ENCODE results near the gene SAA2. TPM values are rescaled to one million over a fixed set of nuclear protein-coding genes. Genes with fewer than 3 reads are reported as not detected.
A peak's percentile ranks its signal among the peaks of the same experiment; 100 is the strongest.
"Not testable (repeated sequence)": the region's sequence is repeated elsewhere in the genome, so short reads cannot be mapped to it uniquely, and the experiment has no call there.

SAA2 gene
- total RNA-seq, 1 experiment from 2014 or later = not detected

DNA sequence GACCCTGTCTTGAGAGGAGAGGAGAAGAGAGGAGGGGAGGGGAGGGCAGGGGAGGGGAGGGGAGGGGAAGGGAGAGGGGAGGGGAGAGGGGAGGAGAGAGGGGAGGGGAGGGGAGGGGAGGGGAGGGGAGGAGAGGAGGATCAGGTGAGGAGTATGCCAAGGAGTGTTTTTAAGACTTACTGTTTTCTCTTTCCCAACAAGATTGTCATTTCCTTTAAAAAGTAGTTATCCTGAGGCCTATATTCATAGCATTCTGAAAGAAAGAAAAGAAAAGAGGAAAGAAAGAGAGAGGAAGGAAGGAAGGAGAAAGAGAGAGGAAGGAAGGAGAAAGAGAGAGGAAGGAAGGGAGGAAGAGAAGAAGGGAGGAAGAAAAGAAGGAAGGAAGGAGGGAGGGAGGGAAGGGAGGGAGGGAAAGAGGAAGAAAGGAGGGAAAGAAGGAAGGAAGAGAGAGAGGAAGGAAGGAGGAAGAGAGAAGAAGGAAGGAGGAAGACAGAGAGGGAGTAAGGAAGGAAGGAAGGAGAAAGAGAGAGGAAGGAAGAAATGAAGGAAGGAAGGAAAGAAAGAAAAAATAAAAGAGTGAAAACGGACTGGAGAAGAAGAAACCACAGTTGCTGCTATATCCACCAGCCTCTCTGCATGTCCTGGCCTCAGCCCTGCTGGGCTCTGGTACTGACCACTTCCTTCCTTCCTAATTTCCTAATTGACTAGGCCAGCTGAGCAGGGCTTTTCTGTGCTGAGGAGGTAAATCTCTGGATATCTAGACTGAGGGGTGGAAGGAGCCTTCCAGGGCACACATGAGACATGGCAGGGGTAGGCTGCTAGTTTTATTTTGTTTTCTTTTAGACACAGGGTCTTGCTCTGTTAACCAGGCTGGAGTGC, 16.4 kb upstream of the SAA2 start:
- no peak overlapping the region for H3K4me3 ChIP-seq
- no peaks in the 10 kb centered on the region for H3K9me3 ChIP-seq (replicated peaks)
- peaks cover 12% of the 10 kb centered on the region; the same call in 1 of the 2 replicates for H3K27me3 ChIP-seq (replicated peaks)
- DNase-seq (ENCODE audit: low read depth in 1 of 2, low spot score in 2 of 2) = no peak
- H3K27ac ChIP-seq = no peak overlapping the region
- peaks cover 8% of the 10 kb centered on the region; the same call in 1 of the 2 replicates for H3K4me1 ChIP-seq (replicated peaks)
- H3K36me3 ChIP-seq = no peaks in the 10 kb centered on the region

- Histone ChIP-seq H3K4me3 (no peak overlapping the region), H3K27ac (no peak overlapping the region), H3K4me1 (replicated peaks) (peaks cover 8% of the 10 kb centered on the region; the same call in 1 of the 2 replicates), H3K9me3 (replicated peaks) (no peaks in the 10 kb centered on the region), H3K36me3 (no peaks in the 10 kb centered on the region), H3K27me3 (replicated peaks) (peaks cover 18% of the 10 kb centered on the region; the same call in 1 of the 2 replicates)
- DNase-seq (ENCODE audit: low read depth in 1 of 2, low spot score in 2 of 2) = no peak
Observed at GRCh38 chr11:18264035-18264434, 15.6 kb upstream of the SAA2 start.

- not testable (repeated sequence) for H3K9me3 ChIP-seq (replicated peaks); DNase-seq (ENCODE audit: low read depth in 1 of 2, low spot score in 2 of 2); H3K36me3 ChIP-seq; H3K27ac ChIP-seq; H3K4me1 ChIP-seq (replicated peaks); H3K4me3 ChIP-seq
- peaks cover 23% of the 10 kb centered on the region; the same call in 1 of the 2 replicates for H3K27me3 ChIP-seq (replicated peaks)
Observed at GRCh38 chr11:18262681-18263350, 14.3 kb upstream of the SAA2 start.

GRCh38 chr11:18261721-18262120, 13.3 kb upstream of the SAA2 start:
- DNase-seq (ENCODE audit: low read depth in 1 of 2, low spot score in 2 of 2) = no peak
- H3K4me3 ChIP-seq = no peak overlapping the region
- H3K9me3 ChIP-seq (replicated peaks) = no peaks in the 10 kb centered on the region
- 0 out of 2 replicates have a peak, but pooled peaks cover 3% of the 10 kb centered on the region for H3K4me1 ChIP-seq (replicated peaks)
- H3K27ac ChIP-seq = no peak overlapping the region
- peaks cover 29% of the 10 kb centered on the region for H3K27me3 ChIP-seq (replicated peaks)
- no peaks in the 10 kb centered on the region for H3K36me3 ChIP-seq

- H3K4me1 ChIP-seq (replicated peaks) = 0 out of 2 replicates have a peak, but pooled peaks cover 3% of the 10 kb centered on the region
Observed at GRCh38 chr11:18259259-18259658, 10.8 kb upstream of the SAA2 start.

DNA sequence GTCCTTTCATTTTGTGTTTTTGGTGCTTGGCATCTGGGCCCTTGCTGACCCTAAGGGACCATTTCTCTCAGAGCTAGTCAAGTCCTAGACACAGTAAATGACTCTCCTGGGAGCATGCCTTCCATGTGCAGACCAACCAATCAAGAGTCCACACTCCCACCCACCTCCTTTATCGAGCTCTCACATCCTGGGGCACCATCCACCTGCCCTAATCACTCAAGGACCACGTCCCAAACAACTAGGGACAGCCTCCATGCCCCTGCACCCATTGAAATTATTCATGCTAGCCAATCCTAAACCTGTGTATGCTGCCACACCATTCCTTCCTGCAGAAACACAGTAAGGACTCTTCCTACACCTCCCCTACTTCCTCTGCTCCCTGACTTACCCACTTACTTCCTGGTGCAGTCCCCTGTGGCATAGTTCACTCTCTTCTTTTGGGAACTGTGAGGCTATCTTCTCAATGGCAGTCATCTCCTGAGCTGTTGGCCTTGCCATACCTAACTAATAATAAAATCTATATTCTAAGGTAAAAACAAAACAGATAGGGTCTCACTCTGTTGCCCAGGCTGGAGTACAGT, 6.4 kb upstream of the SAA2 start:
- peak in 1 of 2 experiments; percentile 27 for DNase-seq (ENCODE audit: low read depth in 1 of 2, low spot score in 2 of 2)
- Histone ChIP-seq H3K27me3 (replicated peaks) (peaks cover 20% of the 10 kb centered on the region), H3K9me3 (replicated peaks) (no peaks in the 10 kb centered on the region; the same call in 1 of the 2 replicates), H3K27ac (no peak overlapping the region), H3K4me3 (no peak overlapping the region), H3K36me3 (no peaks in the 10 kb centered on the region), H3K4me1 (replicated peaks) (no peaks in the 10 kb centered on the region)

More at GRCh38 chr11:18259259-18259658, 10.8 kb upstream of the SAA2 start:
- Histone ChIP-seq H3K36me3 (no peaks in the 10 kb centered on the region), H3K27me3 (replicated peaks) (peaks cover 28% of the 10 kb centered on the region), H3K4me3 (no peak overlapping the region), H3K27ac (no peak overlapping the region), H3K9me3 (replicated peaks) (no peaks in the 10 kb centered on the region; the same call in 1 of the 2 replicates)
- no peak for DNase-seq (ENCODE audit: low read depth in 1 of 2, low spot score in 2 of 2)

- Histone ChIP-seq H3K4me1 (replicated peaks) (no peaks in the 10 kb centered on the region), H3K36me3 (no peaks in the 10 kb centered on the region), H3K9me3 (replicated peaks) (no peaks in the 10 kb centered on the region; the same call in 1 of the 2 replicates), H3K27me3 (replicated peaks) (peaks cover 13% of the 10 kb centered on the region), H3K4me3 (no peak overlapping the region), H3K27ac (no peak overlapping the region)
- DNase-seq (ENCODE audit: low read depth in 1 of 2, low spot score in 2 of 2) = peak in 1 of 2 experiments; percentile 19
Observed at GRCh38 chr11:18253778-18254338, 5.4 kb upstream of the SAA2 start.

DNA sequence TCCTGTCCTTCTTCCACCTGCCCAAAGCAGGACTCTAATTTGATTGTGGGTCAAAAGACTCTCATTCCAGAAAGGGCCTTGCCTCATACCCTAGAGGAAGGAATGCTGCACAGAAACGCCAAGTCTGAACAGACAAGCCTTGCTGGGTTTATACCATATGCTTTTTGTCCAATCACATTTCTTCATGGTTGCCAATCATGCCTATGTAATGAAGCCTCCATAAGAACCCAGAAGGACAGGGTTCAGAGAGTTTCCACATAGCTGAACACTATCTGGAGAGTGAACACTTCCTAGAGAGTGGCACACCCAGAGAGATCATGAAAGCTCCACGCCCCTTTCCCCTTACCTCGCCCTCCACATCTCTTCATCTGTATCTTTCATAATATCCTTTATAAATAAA, 4.8 kb upstream of the SAA2 start:
- no peak for DNase-seq (ENCODE audit: low read depth in 1 of 2, low spot score in 2 of 2)
- H3K27me3 ChIP-seq (replicated peaks) = peaks cover 10% of the 10 kb centered on the region

DNA sequence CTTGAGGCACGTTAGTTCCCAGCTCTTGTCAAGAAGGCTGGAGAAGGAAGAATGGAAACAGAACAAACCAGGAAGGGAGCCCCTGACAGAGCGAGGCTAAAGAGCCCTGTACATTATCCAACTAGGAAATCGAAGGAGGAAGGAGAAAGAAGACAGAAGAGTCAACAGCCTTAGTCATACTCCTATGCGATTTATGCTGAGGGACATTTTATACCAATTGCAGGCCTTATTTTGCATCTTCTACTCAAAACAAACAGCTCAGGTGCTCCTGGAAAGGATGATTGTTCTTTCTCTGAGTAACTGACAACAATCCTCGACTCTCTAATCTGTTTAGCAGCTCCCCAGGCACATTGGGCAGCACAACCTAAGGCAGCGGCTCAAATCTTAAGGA, 1.3 kb downstream of the SAA2 start:
- DNase-seq (ENCODE audit: low read depth in 1 of 2, low spot score in 2 of 2); H3K27ac ChIP-seq; H3K4me3 ChIP-seq; H3K9me3 ChIP-seq (replicated peaks); H3K27me3 ChIP-seq (replicated peaks); H3K4me1 ChIP-seq (replicated peaks); H3K36me3 ChIP-seq: not testable (repeated sequence)

More for the DNA sequence above, 4.8 kb upstream of the SAA2 start:
- Histone ChIP-seq H3K36me3 (no peaks in the 10 kb centered on the region), H3K4me1 (replicated peaks) (no peaks in the 10 kb centered on the region), H3K9me3 (replicated peaks) (no peaks in the 10 kb centered on the region; the same call in 1 of the 2 replicates), H3K27ac (no peak overlapping the region), H3K4me3 (no peak overlapping the region)

GRCh38 chr11:18246379-18247190, 1.9 kb downstream of the SAA2 start:
- H3K9me3 ChIP-seq (replicated peaks); H3K4me3 ChIP-seq; H3K36me3 ChIP-seq; H3K27ac ChIP-seq; H3K4me1 ChIP-seq (replicated peaks); H3K27me3 ChIP-seq (replicated peaks); DNase-seq (ENCODE audit: low read depth in 1 of 2, low spot score in 2 of 2): not testable (repeated sequence)

GRCh38 chr11:18245396-18245795, 3.1 kb downstream of the SAA2 start:
- no peaks in the 10 kb centered on the region; the same call in 1 of the 2 replicates for H3K4me1 ChIP-seq (replicated peaks)
- no peak overlapping the region for H3K4me3 ChIP-seq
- H3K27ac ChIP-seq = no peak overlapping the region
- H3K27me3 ChIP-seq (replicated peaks) = no peaks in the 10 kb centered on the region; the same call in 1 of the 2 replicates
- H3K36me3 ChIP-seq = no peaks in the 10 kb centered on the region
- no peaks in the 10 kb centered on the region; the same call in 1 of the 2 replicates for H3K9me3 ChIP-seq (replicated peaks)
- no peak for DNase-seq (ENCODE audit: low read depth in 1 of 2, low spot score in 2 of 2)

DNA sequence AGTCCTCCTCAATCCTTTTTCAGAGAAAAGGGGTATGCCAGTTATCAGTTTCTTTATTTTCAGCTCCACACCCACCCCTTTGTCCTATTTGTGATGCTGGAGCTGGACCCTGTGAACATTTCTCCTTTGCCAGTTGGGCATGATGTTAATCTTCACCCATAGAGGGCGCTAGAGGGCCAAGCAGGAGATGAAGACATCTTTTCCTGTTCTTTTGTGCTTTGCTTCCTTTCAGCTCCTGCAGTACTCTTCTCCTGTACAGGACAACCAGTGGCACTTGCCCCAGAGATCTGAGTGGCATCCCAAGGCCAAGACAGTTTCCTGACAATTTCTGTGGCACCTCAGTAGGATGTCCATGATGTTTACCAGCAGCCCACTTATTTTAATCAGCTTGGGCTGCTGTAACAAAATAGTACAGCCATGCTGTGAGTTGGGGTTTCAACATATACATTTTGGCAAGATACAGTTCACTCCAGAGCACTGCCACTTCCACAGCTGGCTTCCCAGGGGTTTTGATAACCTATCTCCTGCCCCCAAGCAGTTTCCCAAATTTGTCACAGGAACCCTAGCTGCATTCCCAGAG, 4.6 kb downstream of the SAA2 start:
- no peaks in the 10 kb centered on the region; the same call in 1 of the 2 replicates for H3K4me1 ChIP-seq (replicated peaks)
- H3K27me3 ChIP-seq (replicated peaks) = peaks cover 6% of the 10 kb centered on the region
- DNase-seq (ENCODE audit: low read depth in 1 of 2, low spot score in 2 of 2) = peak; percentile 70 to 75
- H3K27ac ChIP-seq = no peak overlapping the region
- no peak overlapping the region for H3K4me3 ChIP-seq
- no peaks in the 10 kb centered on the region for H3K36me3 ChIP-seq
- no peaks in the 10 kb centered on the region; the same call in 1 of the 2 replicates for H3K9me3 ChIP-seq (replicated peaks)
